GM23338 (cell line): ENCODE results near the gene SLAMF6.

Experiments
- EZH2phosphoT487 ChIP-seq: fragments of 200-600 bp; sonication (generic); IDR thresholded peaks from one replicate; pipeline ENCODE4 v1.8.1; 2018; ENCODE audit warnings: antibody characterized with exemption; ENCODE audit not compliant: unreplicated experiment
- TF ChIP-seq, protein P1 (sequence below), 2 experiments: fragments of 200-600 bp in 1 of 2; sonication (generic) in 1 of 2; conservative IDR thresholded peaks; 2 replicates each; pipeline versions ENCODE4 v1.5.1 to v1.6.1; 2016 to 2017; ENCODE audit warnings: antibody characterized with exemption in 2 of 2, low read depth in 2 of 2, mild to moderate bottlenecking in 2 of 2, moderate library complexity in 1 of 2
- TF ChIP-seq, protein P2 (sequence below): IDR thresholded peaks from 2 replicates; pipeline ENCODE4 v1.6.1; 2016; ENCODE audit warnings: antibody characterized with exemption

DNA sequence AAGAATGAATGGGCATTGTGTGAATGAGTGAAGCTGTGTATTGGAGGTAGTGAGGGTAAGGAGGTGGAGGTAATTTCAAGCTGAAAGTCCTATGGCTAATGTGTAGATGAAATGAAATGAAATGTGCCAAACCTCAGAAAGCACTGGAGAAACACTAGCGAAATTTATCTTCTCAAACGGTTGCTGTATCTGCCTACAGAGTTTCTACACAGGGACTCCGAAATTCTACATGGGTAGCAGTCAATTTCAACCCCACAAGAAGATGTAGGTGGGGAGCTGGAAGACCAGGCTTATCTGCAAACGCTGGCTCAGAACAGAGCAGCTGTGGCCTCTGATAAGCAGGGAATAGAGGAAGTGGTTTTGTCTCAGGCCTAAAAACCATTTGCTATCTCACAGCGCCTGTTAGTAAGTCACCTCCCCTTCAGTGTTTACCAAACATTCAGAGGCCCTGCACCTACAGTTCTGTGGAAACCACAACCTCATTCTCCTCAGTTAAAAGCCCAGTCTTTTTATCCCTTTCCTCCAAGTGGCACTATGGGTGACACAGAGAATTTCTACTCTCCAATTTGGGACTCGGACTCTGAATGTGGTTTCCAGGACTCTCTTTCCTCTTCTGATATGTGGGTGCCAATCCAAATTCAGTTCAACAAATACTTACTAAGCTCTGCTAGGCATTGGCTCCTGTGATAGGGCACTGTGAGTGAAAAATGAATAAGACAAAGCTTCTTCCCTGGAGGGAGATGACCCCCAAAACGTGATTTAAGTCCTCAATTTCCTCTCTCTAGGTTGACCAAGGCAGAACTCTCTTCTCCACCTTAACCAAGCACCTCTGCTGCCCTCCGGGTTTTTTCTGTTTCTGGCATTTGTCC lies 17.2 kb upstream of the SLAMF6 start:
- TF ChIP-seq, protein P1, sequence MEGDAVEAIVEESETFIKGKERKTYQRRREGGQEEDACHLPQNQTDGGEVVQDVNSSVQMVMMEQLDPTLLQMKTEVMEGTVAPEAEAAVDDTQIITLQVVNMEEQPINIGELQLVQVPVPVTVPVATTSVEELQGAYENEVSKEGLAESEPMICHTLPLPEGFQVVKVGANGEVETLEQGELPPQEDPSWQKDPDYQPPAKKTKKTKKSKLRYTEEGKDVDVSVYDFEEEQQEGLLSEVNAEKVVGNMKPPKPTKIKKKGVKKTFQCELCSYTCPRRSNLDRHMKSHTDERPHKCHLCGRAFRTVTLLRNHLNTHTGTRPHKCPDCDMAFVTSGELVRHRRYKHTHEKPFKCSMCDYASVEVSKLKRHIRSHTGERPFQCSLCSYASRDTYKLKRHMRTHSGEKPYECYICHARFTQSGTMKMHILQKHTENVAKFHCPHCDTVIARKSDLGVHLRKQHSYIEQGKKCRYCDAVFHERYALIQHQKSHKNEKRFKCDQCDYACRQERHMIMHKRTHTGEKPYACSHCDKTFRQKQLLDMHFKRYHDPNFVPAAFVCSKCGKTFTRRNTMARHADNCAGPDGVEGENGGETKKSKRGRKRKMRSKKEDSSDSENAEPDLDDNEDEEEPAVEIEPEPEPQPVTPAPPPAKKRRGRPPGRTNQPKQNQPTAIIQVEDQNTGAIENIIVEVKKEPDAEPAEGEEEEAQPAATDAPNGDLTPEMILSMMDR (conservative IDR thresholded peaks at IDR 0.05; ENCODE audit: low read depth in 2 of 2) = no peak
- TF ChIP-seq, protein P2, sequence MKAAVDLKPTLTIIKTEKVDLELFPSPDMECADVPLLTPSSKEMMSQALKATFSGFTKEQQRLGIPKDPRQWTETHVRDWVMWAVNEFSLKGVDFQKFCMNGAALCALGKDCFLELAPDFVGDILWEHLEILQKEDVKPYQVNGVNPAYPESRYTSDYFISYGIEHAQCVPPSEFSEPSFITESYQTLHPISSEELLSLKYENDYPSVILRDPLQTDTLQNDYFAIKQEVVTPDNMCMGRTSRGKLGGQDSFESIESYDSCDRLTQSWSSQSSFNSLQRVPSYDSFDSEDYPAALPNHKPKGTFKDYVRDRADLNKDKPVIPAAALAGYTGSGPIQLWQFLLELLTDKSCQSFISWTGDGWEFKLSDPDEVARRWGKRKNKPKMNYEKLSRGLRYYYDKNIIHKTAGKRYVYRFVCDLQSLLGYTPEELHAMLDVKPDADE = no peak
- no peak for TF ChIP-seq EZH2phosphoT487
